ENCODE measurements around the gene CNTNAP1. TPM values are rescaled to one million over a fixed set of nuclear protein-coding genes. Genes with fewer than 3 reads are reported as not detected.

CNTNAP1 gene
- total and polyA plus RNA-seq, 10 of the 15 experiments (the other 5 are each of a cell fraction or from before 2014, with no cell fraction given): 0.95 to 29.9 (median 10.4) TPM

GRCh38 chr17:42673885-42674754, 8.2 kb upstream of the CNTNAP1 start (continued):
- TF ChIP-seq ZNF687 (IDR thresholded peaks at IDR 0.05): no peak
- TF ChIP-seq NBN (IDR thresholded peaks at IDR 0.05): no peak
- TF ChIP-seq ZNF217 (IDR thresholded peaks at IDR 0.05): no peak
- no peak for TF ChIP-seq ZBTB11 (CRISPR knock-in tag; IDR thresholded peaks at IDR 0.05)
- TF ChIP-seq FOXK2 (IDR thresholded peaks at IDR 0.05): no peak
- no peak for TF ChIP-seq PRDM15 (CRISPR knock-in tag; IDR thresholded peaks at IDR 0.05)
- no peak for TF ChIP-seq CHD4 (IDR thresholded peaks at IDR 0.05)
- TF ChIP-seq EED (IDR thresholded peaks at IDR 0.05; ENCODE audit: low read depth): peak; percentile 40; the same call in 1 of the 2 replicates
- peak in 1 of 2 experiments; percentile 49; a peak in 1 of 4 replicates for TF ChIP-seq CEBPB (IDR thresholded peaks at IDR 0.05; ENCODE audit: borderline replicate concordance in 1 of 2, low read depth in 2 of 2, low read length in 2 of 2)
- peak; percentile 40; the same call in 1 of the 2 replicates for TF ChIP-seq IKZF1 (conservative IDR thresholded peaks at IDR 0.05)
- TF ChIP-seq PML (IDR thresholded peaks at IDR 0.05; ENCODE audit: low read length): no peak
- no peak; the same call in 1 of the 2 replicates for TF ChIP-seq JUNB (IDR thresholded peaks at IDR 0.05)
- TF ChIP-seq MTA3 (IDR thresholded peaks at IDR 0.05; ENCODE audit: borderline replicate concordance, low read length): no peak
- no peak for TF ChIP-seq ZBTB33 (IDR thresholded peaks at IDR 0.05)
- TF ChIP-seq RB1 (IDR thresholded peaks at IDR 0.05; ENCODE audit: borderline replicate concordance): no peak
- no peak for TF ChIP-seq SREBF2 (IDR thresholded peaks at IDR 0.05; ENCODE audit: low read length)
- TF ChIP-seq DPF2 (IDR thresholded peaks at IDR 0.05): 0 out of 2 replicates have a peak, but pooled peaks have one; percentile 49

Data from GM12878 (cell line).